HCT116 (cell line): ENCODE data around the gene VIPR2. TPM values are rescaled to one million over a fixed set of nuclear protein-coding genes. Genes with fewer than 3 reads are reported as not detected.

ENCODE experiments used
- ATAC-seq: fragments of 200-7000 bp; cut with Tn5 transposase; 2 replicates; pipeline ENCODE4 v1.9.1; 2020; ENCODE audit warnings: mild to moderate bottlenecking, moderate library complexity
- BruUV-seq: library from RNA; stranded (reverse); fragments of 400-500 nt; replicated peaks from 2 replicates; lab custom pipeline; 2021; lab: Mats Ljungman, UMichigan
- CTCF ChIA-PET: fragments of 300-600 bp; sonication (Branson Sonifier 250); formaldehyde crosslinking; loops from one replicate; lab custom pipeline; 2021; ENCODE audit warnings: antibody characterized with exemption; lab: Charles Lee
- POLR2A ChIA-PET: fragments of 300-600, 350-600 bp; sonication (Branson Sonifier 250); formaldehyde crosslinking; loops from one replicate; lab custom pipeline; 2021; ENCODE audit warnings: antibody characterized with exemption; lab: Charles Lee
- RAD21 ChIA-PET, 2 experiments: fragments of 300-600 bp; sonication (Branson Sonifier 250); formaldehyde crosslinking; loops; one replicate each; lab custom pipeline; 2023; ENCODE audit warnings: low total read pairs in 2 of 2; ENCODE audit not compliant: uncharacterized antibody in 2 of 2, unreplicated experiment in 2 of 2, low non-redundant PET in 1 of 2; lab: Charles Lee
- DNase-seq: peaks from one replicate; pipeline ENCODE4 v3.0.0-alpha.2; 2010; ENCODE audit warnings: low read depth, low spot score
- H2AFZ ChIP-seq: fragments of 200-600 bp; shearing (Covaris generic), sonication (generic); 2 replicates; pipeline ENCODE4 v1.6.1; 2017; ENCODE audit warnings: low read depth, mixed run types, mixed read lengths, antibody characterized with exemption, low read length; ENCODE audit not compliant: poor library complexity, severe bottlenecking
- H3K27ac ChIP-seq: 2 replicates; pipeline ENCODE4 v1.5.1; 2012; ENCODE audit warnings: low read depth, low read length
- H3K27me3 ChIP-seq: fragments of 200-600 bp; sonication (generic); 2 replicates; pipeline ENCODE4 v1.6.1; 2016; ENCODE audit warnings: mixed run types, low read length, mixed read lengths; ENCODE audit not compliant: insufficient read depth
- H3K36me3 ChIP-seq, 2 experiments: fragments of 200-500 bp in 1 of 2; fragments of 200-600 bp in 1 of 2; sonication (Bioruptor generic) in 1 of 2; sonication (generic) in 1 of 2; 2 replicates each; pipeline versions ENCODE4 v1.5.1 to v1.6.1; 2014 to 2016; ENCODE audit warnings: low read length in 2 of 2, inconsistent platforms in 1 of 2, mixed read lengths in 1 of 2, mixed run types in 1 of 2; ENCODE audit not compliant: insufficient read depth in 2 of 2, control insufficient read depth in 1 of 2
- H3K4me1 ChIP-seq, 2 experiments: fragments of 200-600 bp in 1 of 2; sonication (generic) in 1 of 2; 2 replicates each; pipeline versions ENCODE4 v1.5.1 to v1.6.1; 2012 to 2017; ENCODE audit warnings: low read length in 2 of 2, inconsistent platforms in 1 of 2, mild to moderate bottlenecking in 1 of 2, mixed read lengths in 1 of 2, mixed run types in 1 of 2, moderate library complexity in 1 of 2; ENCODE audit not compliant: insufficient read depth in 2 of 2, control insufficient read depth in 1 of 2
- H3K4me2 ChIP-seq: fragments of 200-600 bp; sonication (generic); 2 replicates; pipeline ENCODE4 v1.6.1; 2017; ENCODE audit warnings: mixed run types, low read length, mixed read lengths
- H3K4me3 ChIP-seq, 2 experiments: fragments of 200-600 bp in 1 of 2; sonication (generic) in 1 of 2; replicated peaks in 1 of 2; 2 replicates each; pipeline ENCODE4 v1.5.1; 2011 to 2016; ENCODE audit warnings: low read length in 2 of 2, control low read depth in 1 of 2, low read depth in 1 of 2, mild to moderate bottlenecking in 1 of 2, mixed read lengths in 1 of 2, mixed run types in 1 of 2
- H3K79me2 ChIP-seq: fragments of 200-600 bp; sonication (generic); 2 replicates; pipeline ENCODE4 v1.6.1; 2017; ENCODE audit warnings: mild to moderate bottlenecking, mixed run types, low read length, moderate library complexity, mixed read lengths; ENCODE audit not compliant: insufficient read depth
- H3K9ac ChIP-seq: fragments of 200-600 bp; sonication (generic); 2 replicates; pipeline ENCODE4 v1.6.1; 2016; ENCODE audit warnings: low read length, mixed read lengths
- H3K9me2 ChIP-seq: fragments of 200-600 bp; sonication (generic), shearing (Covaris generic); 2 replicates; pipeline ENCODE4 v1.6.1; 2017; ENCODE audit warnings: mixed run types, mild to moderate bottlenecking, moderate library complexity; ENCODE audit not compliant: insufficient read depth
- H3K9me3 ChIP-seq, 2 experiments: fragments of 200-500 bp in 1 of 2; fragments of 200-600 bp in 1 of 2; sonication (Bioruptor generic) in 1 of 2; sonication (generic) in 1 of 2; 2 replicates each; pipeline ENCODE4 v1.6.1; 2014 to 2017; ENCODE audit warnings: low read length in 2 of 2, mixed read lengths in 2 of 2, inconsistent platforms in 1 of 2, low read depth in 1 of 2, mild to moderate bottlenecking in 1 of 2, mixed run types in 1 of 2, moderate library complexity in 1 of 2; ENCODE audit not compliant: control insufficient read depth in 1 of 2, insufficient read depth in 1 of 2
- H4K20me1 ChIP-seq: fragments of 200-600 bp; sonication (generic), shearing (Covaris generic); 2 replicates; pipeline ENCODE4 v1.6.1; 2017; ENCODE audit warnings: mixed run types, mild to moderate bottlenecking, moderate library complexity; ENCODE audit not compliant: insufficient read depth
- ELF1 ChIP-seq: IDR thresholded peaks from 2 replicates; pipeline ENCODE4 v1.6.1; 2012; ENCODE audit warnings: low read depth, borderline replicate concordance
- FOSL1 ChIP-seq: IDR thresholded peaks from 2 replicates; pipeline ENCODE4 v1.6.1; 2012; ENCODE audit warnings: low read depth
- JUND ChIP-seq: IDR thresholded peaks from 2 replicates; pipeline ENCODE4 v1.6.1; 2012
- POLR2A ChIP-seq: IDR thresholded peaks from 2 replicates; pipeline ENCODE4 v1.7.0; 2011; ENCODE audit warnings: borderline replicate concordance; ENCODE audit not compliant: insufficient read depth, insufficient read length; ENCODE audit errors: extremely low read depth
- intact Hi-C: fragments of 100-400 bp; cut with micrococcal nuclease; formaldehyde crosslinking; loops from 2 replicates; pipeline ENCODE4 v1.10.0; 2022
- total RNA-seq: library from RNA; stranded (reverse); gene quantifications from one replicate; pipeline ENCODE4 v1.2.1, GENCODE V29; 2021; ENCODE audit not compliant: unreplicated experiment
- TF ChIP-seq, protein P1 (sequence below): IDR thresholded peaks from 2 replicates; pipeline ENCODE4 v1.6.1; 2011; ENCODE audit warnings: mild to moderate bottlenecking, low read length, moderate library complexity; ENCODE audit not compliant: insufficient replicate concordance; ENCODE audit errors: extremely low read depth
- TF ChIP-seq, protein P2 (sequence below): IDR thresholded peaks from 2 replicates; pipeline ENCODE4 v1.6.1; 2012; ENCODE audit warnings: low read depth

The VIPR2 gene
- total RNA-seq, 1 experiment from 2014 or later = 0.10 TPM

DNA sequence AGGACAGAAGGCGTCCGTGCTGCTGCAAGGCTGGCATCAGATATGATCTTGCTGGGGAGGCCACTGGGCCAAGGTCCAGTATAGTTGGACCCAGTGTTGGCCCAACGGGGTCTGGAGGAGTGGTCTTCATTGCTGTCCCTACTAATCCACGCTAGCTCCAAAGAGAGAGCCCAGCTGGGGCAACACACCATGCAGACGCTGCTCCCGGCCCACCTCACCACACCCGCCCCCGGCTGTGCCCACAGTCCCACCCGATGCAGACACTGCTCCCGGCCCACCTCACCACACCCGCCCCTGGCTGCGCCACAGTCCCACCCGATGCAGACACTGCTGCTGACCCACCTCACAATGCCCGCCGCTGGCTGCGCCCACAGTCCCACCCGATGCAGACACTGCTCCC is 121.5 kb downstream of the VIPR2 start:
- Histone ChIP-seq H3K79me2 (no peaks in the 10 kb centered on the region), H4K20me1 (no peaks in the 10 kb centered on the region), H3K27ac (no peak overlapping the region), H3K4me2 (no peak overlapping the region)
- intact Hi-C loops = no loop called here
- no peak for DNase-seq
- no TSS peak for BruUV-seq
- TF ChIP-seq, protein P1, sequence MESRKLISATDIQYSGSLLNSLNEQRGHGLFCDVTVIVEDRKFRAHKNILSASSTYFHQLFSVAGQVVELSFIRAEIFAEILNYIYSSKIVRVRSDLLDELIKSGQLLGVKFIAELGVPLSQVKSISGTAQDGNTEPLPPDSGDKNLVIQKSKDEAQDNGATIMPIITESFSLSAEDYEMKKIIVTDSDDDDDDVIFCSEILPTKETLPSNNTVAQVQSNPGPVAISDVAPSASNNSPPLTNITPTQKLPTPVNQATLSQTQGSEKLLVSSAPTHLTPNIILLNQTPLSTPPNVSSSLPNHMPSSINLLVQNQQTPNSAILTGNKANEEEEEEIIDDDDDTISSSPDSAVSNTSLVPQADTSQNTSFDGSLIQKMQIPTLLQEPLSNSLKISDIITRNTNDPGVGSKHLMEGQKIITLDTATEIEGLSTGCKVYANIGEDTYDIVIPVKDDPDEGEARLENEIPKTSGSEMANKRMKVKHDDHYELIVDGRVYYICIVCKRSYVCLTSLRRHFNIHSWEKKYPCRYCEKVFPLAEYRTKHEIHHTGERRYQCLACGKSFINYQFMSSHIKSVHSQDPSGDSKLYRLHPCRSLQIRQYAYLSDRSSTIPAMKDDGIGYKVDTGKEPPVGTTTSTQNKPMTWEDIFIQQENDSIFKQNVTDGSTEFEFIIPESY = no peak
- TF ChIP-seq ELF1 = no peak
- no peak for TF ChIP-seq FOSL1
- TF ChIP-seq, protein P2, sequence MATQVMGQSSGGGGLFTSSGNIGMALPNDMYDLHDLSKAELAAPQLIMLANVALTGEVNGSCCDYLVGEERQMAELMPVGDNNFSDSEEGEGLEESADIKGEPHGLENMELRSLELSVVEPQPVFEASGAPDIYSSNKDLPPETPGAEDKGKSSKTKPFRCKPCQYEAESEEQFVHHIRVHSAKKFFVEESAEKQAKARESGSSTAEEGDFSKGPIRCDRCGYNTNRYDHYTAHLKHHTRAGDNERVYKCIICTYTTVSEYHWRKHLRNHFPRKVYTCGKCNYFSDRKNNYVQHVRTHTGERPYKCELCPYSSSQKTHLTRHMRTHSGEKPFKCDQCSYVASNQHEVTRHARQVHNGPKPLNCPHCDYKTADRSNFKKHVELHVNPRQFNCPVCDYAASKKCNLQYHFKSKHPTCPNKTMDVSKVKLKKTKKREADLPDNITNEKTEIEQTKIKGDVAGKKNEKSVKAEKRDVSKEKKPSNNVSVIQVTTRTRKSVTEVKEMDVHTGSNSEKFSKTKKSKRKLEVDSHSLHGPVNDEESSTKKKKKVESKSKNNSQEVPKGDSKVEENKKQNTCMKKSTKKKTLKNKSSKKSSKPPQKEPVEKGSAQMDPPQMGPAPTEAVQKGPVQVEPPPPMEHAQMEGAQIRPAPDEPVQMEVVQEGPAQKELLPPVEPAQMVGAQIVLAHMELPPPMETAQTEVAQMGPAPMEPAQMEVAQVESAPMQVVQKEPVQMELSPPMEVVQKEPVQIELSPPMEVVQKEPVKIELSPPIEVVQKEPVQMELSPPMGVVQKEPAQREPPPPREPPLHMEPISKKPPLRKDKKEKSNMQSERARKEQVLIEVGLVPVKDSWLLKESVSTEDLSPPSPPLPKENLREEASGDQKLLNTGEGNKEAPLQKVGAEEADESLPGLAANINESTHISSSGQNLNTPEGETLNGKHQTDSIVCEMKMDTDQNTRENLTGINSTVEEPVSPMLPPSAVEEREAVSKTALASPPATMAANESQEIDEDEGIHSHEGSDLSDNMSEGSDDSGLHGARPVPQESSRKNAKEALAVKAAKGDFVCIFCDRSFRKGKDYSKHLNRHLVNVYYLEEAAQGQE = no peak
- TF ChIP-seq JUND = no peak
- no peak for TF ChIP-seq POLR2A
- TF ChIP-seq, all 23 proteins: peak for 0
- peaks cover 6 to 9% of the 10 kb centered on the region in 2 experiments; a peak in 3 of 4 replicates for H3K4me1 ChIP-seq
- H3K27me3 ChIP-seq = no peaks in the 10 kb centered on the region
- no peak for ATAC-seq
- no peaks in the 10 kb centered on the region for H3K9me2 ChIP-seq
- POLR2A ChIA-PET = no interaction called here
- H3K9ac ChIP-seq = no peak overlapping the region
- H3K9me3 ChIP-seq = no peaks in the 10 kb centered on the region
- no peak overlapping the region for H3K4me3 ChIP-seq
- no peaks in the 10 kb centered on the region for H3K36me3 ChIP-seq
- no peak overlapping the region for H2AFZ ChIP-seq
- RAD21 ChIA-PET = no interaction called here
- CTCF ChIA-PET = no interaction called here
